Sigmoid colon (tissue), 4 donors: ENCODE data around the gene TOX2.

ENCODE experiments used
- CTCF ChIP-seq, 4 experiments: fragments of 450-650 bp in 3 of 4; fragments of 200-600 bp in 1 of 4; IDR thresholded peaks; one replicate each; pipeline ENCODE4 v1.5.1; 2016 to 2019; ENCODE audit warnings: antibody characterized with exemption in 4 of 4, mild to moderate bottlenecking in 3 of 4, moderate library complexity in 2 of 4
- POLR2A ChIP-seq, 2 donors: fragments of 450-650 bp; IDR thresholded peaks; one replicate each; pipeline ENCODE4 v1.6.1; 2016; ENCODE audit warnings: antibody characterized with exemption in 2 of 2, mild to moderate bottlenecking in 2 of 2, moderate library complexity in 2 of 2
- POLR2AphosphoS5 ChIP-seq, 4 donors: sonication (generic); formaldehyde crosslinking; IDR thresholded peaks; one replicate each; pipeline ENCODE4 v1.6.1; 2017; ENCODE audit warnings: antibody characterized with exemption in 4 of 4

- TF ChIP-seq CTCF (IDR thresholded peaks at IDR 0.05) (no peak), POLR2A (IDR thresholded peaks at IDR 0.05) (no peak), POLR2AphosphoS5 (IDR thresholded peaks at IDR 0.05) (no peak)
Observed at GRCh38 chr20:43900496-43900895, 14.2 kb upstream of the TOX2 start.
